ENCODE measurements around the gene CATSPERD.

The CATSPERD gene

GRCh38 chr19:5809053-5809452 is 88.6 kb downstream of the CATSPERD start:
- no peak for DNase-seq

GRCh38 chr19:5809469-5809868 is 89.0 kb downstream of the CATSPERD start:
- no peak for DNase-seq

DNA sequence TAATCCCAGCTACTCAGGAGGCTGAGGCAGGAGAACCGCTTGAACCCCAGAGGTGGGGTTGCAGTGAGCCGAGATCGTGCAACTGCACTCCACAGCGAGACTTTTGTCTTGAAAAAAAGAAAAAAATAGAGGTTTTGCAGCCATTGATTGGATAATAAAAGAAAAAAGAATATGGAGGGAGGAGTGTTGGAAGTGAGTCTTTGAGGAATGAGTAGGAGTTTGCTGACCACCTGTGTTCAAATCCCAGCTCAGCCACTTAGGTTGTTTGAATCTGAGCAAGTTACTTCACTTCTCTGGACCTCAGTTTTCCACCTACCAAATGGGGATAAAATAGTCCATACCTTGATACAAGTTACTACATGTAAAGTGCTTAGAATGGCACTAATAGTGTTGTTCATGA is 90.7 kb downstream of the CATSPERD start:
- DNase-seq, result no peak

DNA sequence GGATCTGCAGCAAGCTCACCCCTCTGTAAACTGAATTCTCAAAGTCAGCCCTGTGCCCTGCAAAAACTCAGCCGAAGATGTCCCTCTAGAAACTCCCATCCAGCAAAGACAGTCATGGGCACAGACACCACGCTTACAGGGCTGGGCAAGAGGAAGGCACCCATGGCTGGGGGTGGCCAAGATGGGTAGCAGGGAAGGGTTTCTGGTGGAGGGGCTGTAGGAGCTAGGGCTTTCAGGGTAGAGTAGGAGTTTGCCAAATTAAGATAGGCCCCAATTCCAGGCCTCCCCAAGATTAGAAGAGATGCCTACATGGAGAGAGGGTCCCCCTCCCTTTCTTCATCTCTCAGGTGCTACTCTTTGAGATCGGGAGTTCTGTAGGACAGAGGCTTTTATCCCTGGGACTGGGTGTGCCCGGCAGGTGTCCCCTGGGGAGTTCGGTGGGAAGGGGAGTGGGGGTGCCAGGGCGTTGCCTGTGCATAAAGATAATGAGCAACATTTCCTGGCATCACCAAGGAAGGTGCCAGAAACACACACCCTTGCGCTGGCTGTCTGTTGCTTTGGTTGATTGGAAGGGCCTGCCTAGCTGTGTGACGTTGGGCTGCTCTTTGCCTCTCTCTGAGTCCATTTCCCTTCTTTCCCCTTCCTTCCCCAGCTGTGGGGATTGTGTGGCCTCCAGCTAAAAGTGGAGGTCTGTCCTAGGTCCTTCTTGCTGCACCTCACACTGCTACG is 93.8 kb downstream of the CATSPERD start:
- DNase-seq, result no peak

GRCh38 chr19:5814852-5815246 is 94.4 kb downstream of the CATSPERD start:
- DNase-seq, result no peak

- DNase-seq, result no peak
Measured at GRCh38 chr19:5817218-5817617, 96.8 kb downstream of the CATSPERD start.

- DNase-seq, result no peak
Measured at GRCh38 chr19:5818594-5818993, 98.2 kb downstream of the CATSPERD start.

GRCh38 chr19:5820785-5821184 is 100.3 kb downstream of the CATSPERD start:
- DNase-seq, result no peak

GRCh38 chr19:5821521-5822180 is 101.2 kb downstream of the CATSPERD start:
- no peak for DNase-seq

DNA sequence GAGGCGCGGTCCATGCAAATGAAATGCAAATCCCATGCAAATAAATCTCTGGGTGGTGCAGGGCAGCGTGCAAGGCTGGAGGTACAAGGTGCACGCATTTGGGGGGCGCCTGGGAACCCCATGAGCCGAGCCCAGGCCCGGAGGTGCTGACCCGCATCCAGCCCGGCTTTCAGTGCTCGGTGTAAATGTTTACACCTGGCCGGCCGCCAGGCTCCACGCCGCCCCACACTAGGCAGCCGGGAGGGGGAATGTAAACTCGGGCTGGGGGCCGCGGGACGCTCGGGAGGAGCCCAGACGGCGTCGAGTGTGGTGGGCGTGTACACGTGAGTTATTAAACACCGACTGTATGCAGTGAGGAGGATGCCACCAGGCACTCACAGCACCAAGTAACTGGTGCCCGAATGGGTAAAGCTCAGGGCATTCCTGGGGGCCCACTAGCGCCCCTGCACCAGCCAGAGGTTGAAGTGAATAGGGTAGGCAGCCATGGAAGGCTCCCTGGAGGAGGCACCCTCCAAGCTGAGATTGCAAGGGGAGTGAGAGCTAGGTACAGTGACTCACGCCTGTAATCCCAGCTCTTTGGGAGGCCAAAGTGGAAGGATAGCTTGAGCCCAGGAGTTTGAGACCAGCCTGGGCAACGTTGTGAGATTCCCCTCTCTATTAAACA is 101.9 kb downstream of the CATSPERD start:
- no peak for DNase-seq

- no peak for DNase-seq
Measured at GRCh38 chr19:5823579-5824281, 103.3 kb downstream of the CATSPERD start.

GRCh38 chr19:5824751-5825150 is 104.3 kb downstream of the CATSPERD start:
- DNase-seq, result no peak

DNA sequence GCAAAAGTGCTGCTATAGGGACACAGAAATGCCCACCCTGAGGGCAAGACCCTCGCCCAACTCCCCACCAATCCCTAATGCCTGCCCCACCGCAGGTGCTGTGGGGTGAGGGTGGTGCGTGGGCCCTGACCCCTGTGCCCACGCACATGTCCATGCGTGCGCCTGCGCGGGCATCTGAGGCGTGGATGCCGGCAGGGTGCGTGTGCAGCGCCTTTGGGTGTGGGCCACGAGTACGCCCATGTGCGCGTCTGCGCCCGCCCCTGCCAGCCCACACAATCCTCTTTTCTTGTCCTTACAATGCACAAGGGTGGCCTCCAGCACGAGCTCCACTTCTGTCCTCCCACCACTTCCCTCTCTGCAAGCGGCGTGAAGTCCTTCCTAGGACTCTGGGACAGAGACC is 104.7 kb downstream of the CATSPERD start:
- DNase-seq, result no peak

DNA sequence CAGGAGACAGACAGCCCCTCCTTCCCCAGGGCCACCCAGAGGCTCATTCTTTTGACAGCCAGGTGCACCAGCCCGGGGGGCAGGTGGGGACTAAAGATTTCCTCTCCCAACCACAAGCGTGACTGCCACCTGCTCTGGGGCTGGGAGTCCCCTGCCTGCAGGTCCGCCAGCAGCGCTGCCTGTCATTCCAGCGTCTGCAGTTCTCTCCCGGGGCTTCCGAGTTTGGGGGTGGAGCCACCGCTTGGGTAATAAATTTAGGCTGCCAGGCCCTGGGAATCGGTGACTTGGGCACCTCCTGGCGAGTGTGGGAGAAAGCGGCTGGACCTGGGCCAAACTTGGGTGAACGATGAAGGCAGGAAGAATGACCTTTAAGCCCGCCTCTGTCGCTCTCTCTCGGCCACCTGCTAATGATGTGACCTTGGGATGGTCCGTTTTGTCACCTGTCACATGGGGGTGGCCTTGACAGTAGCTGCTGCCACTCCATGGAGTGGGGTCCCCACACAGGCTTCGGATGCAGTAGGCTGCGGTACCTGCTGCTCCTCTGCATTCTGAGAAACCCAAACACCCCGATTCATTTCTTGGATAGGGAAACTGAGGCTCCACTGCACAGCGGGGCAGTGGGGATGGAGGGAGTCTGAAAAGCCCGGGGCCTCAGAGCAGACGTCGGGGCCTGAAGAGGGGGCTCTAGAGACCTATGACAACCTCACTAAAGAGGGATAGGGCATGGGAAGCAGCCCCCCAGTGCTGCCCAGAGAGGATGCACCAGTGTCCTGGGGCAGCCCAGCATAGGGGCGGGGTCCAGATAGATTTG is 106.3 kb downstream of the CATSPERD start:
- DNase-seq, result no peak

- DNase-seq, result no peak
Measured at GRCh38 chr19:5827342-5827890, 107.0 kb downstream of the CATSPERD start.

DNA sequence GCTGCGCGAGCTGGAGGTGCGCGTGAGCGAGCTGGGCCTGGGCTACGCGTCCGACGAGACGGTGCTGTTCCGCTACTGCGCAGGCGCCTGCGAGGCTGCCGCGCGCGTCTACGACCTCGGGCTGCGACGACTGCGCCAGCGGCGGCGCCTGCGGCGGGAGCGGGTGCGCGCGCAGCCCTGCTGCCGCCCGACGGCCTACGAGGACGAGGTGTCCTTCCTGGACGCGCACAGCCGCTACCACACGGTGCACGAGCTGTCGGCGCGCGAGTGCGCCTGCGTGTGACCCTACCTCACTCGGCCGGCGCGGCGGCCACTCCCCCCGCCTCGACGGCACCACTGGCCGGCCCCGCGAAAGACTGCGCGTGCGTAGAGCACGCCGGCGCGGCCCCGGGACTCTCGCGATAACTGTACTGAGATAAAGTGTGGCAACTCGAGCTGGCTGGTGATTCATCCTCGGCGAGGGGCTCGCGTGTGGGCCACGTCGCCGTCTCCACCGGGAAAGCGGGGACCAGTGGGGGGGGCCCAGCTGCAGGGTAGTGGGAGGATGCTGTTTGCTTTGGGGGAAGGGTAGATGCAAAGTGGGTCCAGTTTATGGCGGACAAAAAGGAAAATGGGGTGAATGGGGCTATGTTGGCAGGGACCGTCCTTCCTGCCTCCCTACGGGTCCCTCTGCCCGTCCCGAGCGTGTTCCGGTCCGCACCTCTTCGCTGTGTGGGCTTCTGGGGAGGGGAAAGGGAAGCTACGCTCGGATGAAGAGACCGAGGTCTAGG is 107.6 kb downstream of the CATSPERD start:
- peak; percentile 90 for DNase-seq
